HEK293 (cell line): Measurements from ENCODE around the gene CORO6.

ENCODE experiments used
- REST ChIP-seq: fragments of 450-650 bp; formaldehyde crosslinking; IDR thresholded peaks from 2 replicates; pipeline ENCODE4 v1.5.1; 2016; ENCODE audit warnings: missing biosample characterization, missing genetic modification characterization
- YY1 ChIP-seq: fragments of 450-650 bp; formaldehyde crosslinking; IDR thresholded peaks from 2 replicates; pipeline ENCODE4 v1.5.1; 2018; ENCODE audit warnings: missing biosample characterization, missing genetic modification characterization
- TF ChIP-seq, protein P1 (sequence below): fragments of 450-650 bp; formaldehyde crosslinking; IDR thresholded peaks from 2 replicates; pipeline ENCODE4 v1.5.1; 2016; ENCODE audit warnings: missing biosample characterization, missing genetic modification characterization

GRCh38 chr17:29590411-29591145 lies 32.1 kb downstream of the CORO6 start:
- TF ChIP-seq, protein P1, sequence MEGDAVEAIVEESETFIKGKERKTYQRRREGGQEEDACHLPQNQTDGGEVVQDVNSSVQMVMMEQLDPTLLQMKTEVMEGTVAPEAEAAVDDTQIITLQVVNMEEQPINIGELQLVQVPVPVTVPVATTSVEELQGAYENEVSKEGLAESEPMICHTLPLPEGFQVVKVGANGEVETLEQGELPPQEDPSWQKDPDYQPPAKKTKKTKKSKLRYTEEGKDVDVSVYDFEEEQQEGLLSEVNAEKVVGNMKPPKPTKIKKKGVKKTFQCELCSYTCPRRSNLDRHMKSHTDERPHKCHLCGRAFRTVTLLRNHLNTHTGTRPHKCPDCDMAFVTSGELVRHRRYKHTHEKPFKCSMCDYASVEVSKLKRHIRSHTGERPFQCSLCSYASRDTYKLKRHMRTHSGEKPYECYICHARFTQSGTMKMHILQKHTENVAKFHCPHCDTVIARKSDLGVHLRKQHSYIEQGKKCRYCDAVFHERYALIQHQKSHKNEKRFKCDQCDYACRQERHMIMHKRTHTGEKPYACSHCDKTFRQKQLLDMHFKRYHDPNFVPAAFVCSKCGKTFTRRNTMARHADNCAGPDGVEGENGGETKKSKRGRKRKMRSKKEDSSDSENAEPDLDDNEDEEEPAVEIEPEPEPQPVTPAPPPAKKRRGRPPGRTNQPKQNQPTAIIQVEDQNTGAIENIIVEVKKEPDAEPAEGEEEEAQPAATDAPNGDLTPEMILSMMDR (tag by site-specific recombination) = no peak
- TF ChIP-seq YY1 (no peak), REST (tag by site-specific recombination) (no peak)
